ENCODE results near the gene ANKRD13D. TPM values are rescaled to one million over a fixed set of nuclear protein-coding genes. Genes with fewer than 3 reads are reported as not detected.

Gene ANKRD13D
- total RNA-seq, 1 experiment from 2014 or later: 107 TPM

GRCh38 chr11:67285541-67286498, 3.3 kb upstream of the ANKRD13D start:
- no peak for DNase-seq (ENCODE audit: low spot score)

- DNase-seq (ENCODE audit: low spot score): peak; percentile 22
Measured at GRCh38 chr11:67286621-67287333, 2.3 kb upstream of the ANKRD13D start.

GRCh38 chr11:67287355-67288197, 1.5 kb upstream of the ANKRD13D start:
- DNase-seq (ENCODE audit: low spot score): peak; percentile 10

GRCh38 chr11:67288198-67288451, 978 bp upstream of the ANKRD13D start:
- DNase-seq (ENCODE audit: low spot score): no peak

GRCh38 chr11:67288452-67289225, 464 bp upstream of the ANKRD13D start:
- peak; percentile 91 for DNase-seq (ENCODE audit: low spot score)

- peak; percentile 48 for DNase-seq (ENCODE audit: low spot score)
Measured at GRCh38 chr11:67289651-67290479, 762 bp downstream of the ANKRD13D start.

- DNase-seq (ENCODE audit: low spot score): no peak
Measured at GRCh38 chr11:67290801-67291200, 1.7 kb downstream of the ANKRD13D start.

- DNase-seq (ENCODE audit: low spot score): no peak
Measured at GRCh38 chr11:67291481-67292381, 2.6 kb downstream of the ANKRD13D start.

GRCh38 chr11:67292671-67293070, 3.6 kb downstream of the ANKRD13D start:
- no peak for DNase-seq (ENCODE audit: low spot score)

GRCh38 chr11:67293090-67293489, 4.0 kb downstream of the ANKRD13D start:
- DNase-seq (ENCODE audit: low spot score): peak; percentile 77

GRCh38 chr11:67295846-67296245, 6.7 kb downstream of the ANKRD13D start:
- peak; percentile 44 for DNase-seq (ENCODE audit: low spot score)

GRCh38 chr11:67298786-67299185, 9.7 kb downstream of the ANKRD13D start:
- DNase-seq (ENCODE audit: low spot score): no peak

GRCh38 chr11:67299471-67300191, 10.5 kb downstream of the ANKRD13D start:
- no peak for DNase-seq (ENCODE audit: low spot score)

GRCh38 chr11:67300256-67300755, 11.2 kb downstream of the ANKRD13D start:
- no peak for DNase-seq (ENCODE audit: low spot score)

GRCh38 chr11:67300756-67301312, 11.7 kb downstream of the ANKRD13D start:
- no peak for DNase-seq (ENCODE audit: low spot score)

- DNase-seq (ENCODE audit: low spot score): no peak
Measured at GRCh38 chr11:67301313-67301921, 12.3 kb downstream of the ANKRD13D start.

GRCh38 chr11:67301951-67302516, 12.9 kb downstream of the ANKRD13D start:
- DNase-seq (ENCODE audit: low spot score): peak; percentile 84
